Uterus (tissue), 2 donors: ENCODE measurements around the gene TRAP1.
A peak's percentile ranks its signal among the peaks of the same experiment; 100 is the strongest.

Experiments
- POLR2A ChIP-seq, 2 donors: fragments of 450-650 bp; IDR thresholded peaks; one replicate each; pipeline ENCODE4 v1.6.1; 2016; ENCODE audit warnings: antibody characterized with exemption in 2 of 2, mild to moderate bottlenecking in 1 of 2, moderate library complexity in 1 of 2
- TF ChIP-seq, protein P1 (sequence below), 4 experiments: fragments of 200-600 bp in 2 of 4; fragments of 450-650 bp in 2 of 4; sonication (generic) in 2 of 4; IDR thresholded peaks; one replicate each; pipeline ENCODE4 v1.5.1; 2016 to 2019; ENCODE audit warnings: antibody characterized with exemption in 4 of 4, mild to moderate bottlenecking in 2 of 4, moderate library complexity in 1 of 4

DNA sequence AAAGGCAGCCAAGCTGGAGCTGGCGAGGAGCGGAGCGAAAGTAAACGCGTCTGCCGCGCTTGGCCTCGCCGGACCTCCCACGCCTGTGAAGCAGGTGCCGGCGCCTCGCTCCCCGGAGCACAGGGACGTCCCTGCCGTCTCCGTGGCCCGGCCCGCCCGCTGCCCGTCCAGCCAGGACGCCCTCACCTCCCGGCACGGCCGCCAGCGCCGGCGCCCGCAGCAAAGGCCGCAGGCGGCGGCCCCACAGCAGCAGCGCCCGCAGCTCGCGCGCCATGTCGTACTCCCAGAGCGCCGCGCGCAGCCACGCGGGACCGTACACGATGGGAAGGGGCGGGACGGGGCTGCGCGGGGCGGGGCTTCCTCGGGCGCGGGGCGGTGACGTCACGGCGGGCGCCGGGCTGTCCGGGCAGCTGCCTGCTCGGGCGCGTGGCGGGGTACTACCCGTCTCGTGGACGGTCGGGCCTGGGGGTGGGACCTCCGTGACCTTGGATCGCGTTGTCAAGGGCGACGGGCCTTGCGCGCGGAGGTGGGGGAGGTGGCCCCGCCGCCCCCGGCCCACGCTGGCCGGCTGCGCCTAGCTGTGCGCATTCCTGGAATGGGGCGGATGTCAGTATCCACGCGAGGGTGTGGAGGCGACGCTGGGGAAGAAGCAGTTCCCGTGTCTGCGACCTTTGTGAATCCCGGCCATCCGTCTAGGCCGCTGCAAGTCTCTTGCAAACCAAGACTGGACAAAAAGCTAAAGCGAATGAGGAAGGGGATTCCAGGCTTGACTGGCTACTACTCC lies at the start of gene TRAP1:
- TF ChIP-seq, protein P1, sequence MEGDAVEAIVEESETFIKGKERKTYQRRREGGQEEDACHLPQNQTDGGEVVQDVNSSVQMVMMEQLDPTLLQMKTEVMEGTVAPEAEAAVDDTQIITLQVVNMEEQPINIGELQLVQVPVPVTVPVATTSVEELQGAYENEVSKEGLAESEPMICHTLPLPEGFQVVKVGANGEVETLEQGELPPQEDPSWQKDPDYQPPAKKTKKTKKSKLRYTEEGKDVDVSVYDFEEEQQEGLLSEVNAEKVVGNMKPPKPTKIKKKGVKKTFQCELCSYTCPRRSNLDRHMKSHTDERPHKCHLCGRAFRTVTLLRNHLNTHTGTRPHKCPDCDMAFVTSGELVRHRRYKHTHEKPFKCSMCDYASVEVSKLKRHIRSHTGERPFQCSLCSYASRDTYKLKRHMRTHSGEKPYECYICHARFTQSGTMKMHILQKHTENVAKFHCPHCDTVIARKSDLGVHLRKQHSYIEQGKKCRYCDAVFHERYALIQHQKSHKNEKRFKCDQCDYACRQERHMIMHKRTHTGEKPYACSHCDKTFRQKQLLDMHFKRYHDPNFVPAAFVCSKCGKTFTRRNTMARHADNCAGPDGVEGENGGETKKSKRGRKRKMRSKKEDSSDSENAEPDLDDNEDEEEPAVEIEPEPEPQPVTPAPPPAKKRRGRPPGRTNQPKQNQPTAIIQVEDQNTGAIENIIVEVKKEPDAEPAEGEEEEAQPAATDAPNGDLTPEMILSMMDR (IDR thresholded peaks at IDR 0.05): peak in 3 of 4 experiments; percentile 3 to 29 (median 23)
- TF ChIP-seq POLR2A (IDR thresholded peaks at IDR 0.05): peak; percentile 67 to 91
